Fibroblast of pulmonary artery (primary cell): Measurements from ENCODE around the gene FAM78B.

Source experiments
- DNase-seq: peaks from one replicate; pipeline ENCODE4 v3.0.0-alpha.2; 2010; ENCODE audit warnings: low read depth
- H3K4me3 ChIP-seq: replicated peaks from 2 replicates; pipeline ENCODE4 v1.5.1; 2011; ENCODE audit warnings: low read depth, mild to moderate bottlenecking, control low read depth, low read length, moderate library complexity
- TF ChIP-seq, protein P1 (sequence below): IDR thresholded peaks from 2 replicates; pipeline ENCODE4 v1.5.1; 2011; ENCODE audit warnings: mild to moderate bottlenecking, control low read depth, low read length, inconsistent platforms; ENCODE audit errors: missing control alignments

Gene FAM78B

DNA sequence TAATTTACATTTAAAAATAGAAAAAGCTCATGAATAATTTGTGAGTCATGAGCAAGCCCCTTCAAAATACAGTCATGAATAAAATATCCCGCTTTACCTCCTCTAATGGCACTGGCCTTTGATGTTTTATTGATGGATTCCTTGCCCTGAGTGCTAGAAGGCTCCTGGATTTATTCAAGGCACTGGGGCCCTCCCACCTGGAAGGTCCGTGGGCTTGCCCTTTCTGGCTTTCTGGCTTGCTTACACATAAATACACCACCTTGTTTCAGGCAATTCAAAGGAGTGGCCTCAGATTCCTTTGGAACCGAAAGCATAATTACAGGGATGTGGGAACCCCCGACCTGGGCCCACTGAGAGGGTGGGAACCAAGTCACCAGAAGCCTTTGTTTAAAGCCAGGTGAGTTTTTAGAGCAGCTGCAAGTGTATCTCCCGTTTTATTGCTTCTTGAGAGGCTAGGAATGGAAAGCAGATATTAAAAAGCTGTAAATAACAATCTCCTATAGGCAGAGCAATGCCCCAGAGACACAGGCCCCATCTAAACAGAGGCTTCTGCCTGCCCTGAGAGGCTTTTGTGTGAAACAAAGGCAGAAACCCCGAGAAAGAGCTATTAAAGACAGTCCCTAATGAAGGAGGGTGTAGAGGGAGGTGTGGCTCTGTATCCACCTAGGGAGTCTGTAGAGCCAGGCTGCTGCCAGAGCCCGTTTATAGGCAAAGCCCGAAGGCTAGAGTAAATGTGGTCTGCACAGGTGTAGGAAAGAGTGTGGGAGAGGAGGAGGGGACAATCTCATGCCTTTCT is 126.4 kb downstream of the FAM78B start:
- no peak for DNase-seq
- TF ChIP-seq, protein P1, sequence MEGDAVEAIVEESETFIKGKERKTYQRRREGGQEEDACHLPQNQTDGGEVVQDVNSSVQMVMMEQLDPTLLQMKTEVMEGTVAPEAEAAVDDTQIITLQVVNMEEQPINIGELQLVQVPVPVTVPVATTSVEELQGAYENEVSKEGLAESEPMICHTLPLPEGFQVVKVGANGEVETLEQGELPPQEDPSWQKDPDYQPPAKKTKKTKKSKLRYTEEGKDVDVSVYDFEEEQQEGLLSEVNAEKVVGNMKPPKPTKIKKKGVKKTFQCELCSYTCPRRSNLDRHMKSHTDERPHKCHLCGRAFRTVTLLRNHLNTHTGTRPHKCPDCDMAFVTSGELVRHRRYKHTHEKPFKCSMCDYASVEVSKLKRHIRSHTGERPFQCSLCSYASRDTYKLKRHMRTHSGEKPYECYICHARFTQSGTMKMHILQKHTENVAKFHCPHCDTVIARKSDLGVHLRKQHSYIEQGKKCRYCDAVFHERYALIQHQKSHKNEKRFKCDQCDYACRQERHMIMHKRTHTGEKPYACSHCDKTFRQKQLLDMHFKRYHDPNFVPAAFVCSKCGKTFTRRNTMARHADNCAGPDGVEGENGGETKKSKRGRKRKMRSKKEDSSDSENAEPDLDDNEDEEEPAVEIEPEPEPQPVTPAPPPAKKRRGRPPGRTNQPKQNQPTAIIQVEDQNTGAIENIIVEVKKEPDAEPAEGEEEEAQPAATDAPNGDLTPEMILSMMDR = no peak

DNA sequence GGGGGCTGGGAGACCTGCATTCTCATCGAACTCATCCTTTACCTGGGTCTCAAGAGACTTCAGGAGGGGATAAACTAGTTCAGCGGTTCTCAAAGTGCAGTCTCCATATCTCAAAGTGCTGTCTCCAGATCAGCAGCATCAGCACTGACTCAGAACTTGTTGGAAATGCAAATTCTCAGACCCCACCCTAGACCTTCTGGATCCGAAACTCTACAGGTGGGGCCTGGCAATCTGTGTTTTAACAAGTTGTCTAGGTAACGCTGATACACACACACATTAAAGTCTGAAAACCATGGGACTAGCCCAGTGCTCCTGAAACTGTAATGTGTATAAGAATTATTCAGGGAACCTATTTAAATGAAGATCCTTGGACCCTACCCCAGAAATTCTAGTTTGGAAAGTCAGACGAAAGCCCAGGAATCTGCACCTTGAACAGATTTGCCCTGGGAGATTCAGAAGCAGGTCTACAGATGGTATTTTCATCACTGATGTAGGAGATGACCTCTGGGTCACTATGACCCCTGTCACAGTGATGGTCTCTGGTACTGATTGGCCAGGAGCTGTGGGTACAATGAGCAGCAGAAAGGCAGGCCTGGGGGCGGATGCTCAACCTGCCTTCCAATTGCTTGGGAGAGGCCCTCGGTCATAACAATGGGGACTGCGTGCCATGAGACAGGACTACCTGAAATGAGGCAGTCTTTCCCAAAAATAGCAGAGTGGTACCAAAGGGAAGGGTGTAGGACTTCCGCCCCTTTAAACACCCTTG is 127.2 kb downstream of the FAM78B start:
- TF ChIP-seq, protein P1 = no peak
- no peak overlapping the region for H3K4me3 ChIP-seq
- DNase-seq = no peak

More for the DNA sequence above, 126.4 kb downstream of the FAM78B start:
- no peak overlapping the region for H3K4me3 ChIP-seq

DNA sequence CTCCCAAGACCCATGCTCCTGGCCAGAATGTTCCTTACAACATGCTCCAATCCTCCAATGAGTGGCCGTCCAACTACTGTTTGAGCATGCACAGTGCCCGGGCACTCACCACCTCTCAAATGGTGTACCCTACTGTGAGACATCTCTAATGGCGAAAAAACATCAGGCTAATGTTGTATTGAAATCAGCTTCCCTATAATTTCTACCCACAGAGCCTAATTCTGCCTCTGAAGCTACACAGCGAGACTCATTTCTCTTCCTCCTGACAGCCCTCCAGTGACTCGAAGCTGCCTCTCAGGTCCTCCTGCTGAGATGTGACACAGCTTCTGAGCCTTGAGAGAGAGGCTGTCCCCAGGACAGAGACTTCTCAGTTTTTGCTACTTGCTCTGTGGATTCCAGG is 130.7 kb downstream of the FAM78B start:
- no peak overlapping the region for H3K4me3 ChIP-seq
- DNase-seq = no peak
- TF ChIP-seq, protein P1 = no peak

DNA sequence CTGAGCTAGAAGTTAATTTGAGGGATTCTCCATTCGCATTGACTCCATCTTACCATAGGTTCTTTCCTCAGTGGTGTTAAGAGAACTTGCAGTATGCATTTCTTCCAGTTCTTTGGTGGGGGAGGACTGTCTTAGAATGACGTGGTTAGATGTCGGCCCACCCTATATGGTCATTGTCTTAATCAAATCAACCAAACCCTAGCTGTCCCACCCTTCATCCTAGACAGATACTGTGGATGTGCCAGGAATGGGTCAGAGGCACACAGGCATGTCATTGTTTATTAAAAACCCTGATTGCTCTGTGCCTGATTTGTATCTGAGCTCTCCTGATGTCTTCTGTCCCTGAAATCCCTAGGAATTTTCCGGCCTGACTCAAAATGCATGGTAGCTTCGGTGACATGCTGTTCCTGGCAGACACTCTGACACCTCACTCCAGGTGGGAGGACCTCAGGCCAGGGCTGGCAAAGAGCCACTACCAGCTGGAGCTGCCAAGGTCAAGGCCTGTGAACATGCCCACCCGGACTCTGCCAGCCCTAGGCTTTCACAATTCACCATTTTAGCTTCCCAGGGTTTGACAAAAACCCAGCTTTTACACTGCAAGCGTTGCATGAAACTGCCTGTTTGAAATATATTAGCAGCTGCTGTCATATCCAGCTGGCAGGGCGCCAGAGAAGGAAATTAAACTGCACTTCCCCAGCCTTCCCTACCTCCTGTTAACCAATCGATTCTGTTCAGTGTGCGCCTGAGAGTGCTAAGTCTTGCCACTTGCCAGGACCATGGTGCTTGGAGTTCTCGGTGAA is 134.0 kb downstream of the FAM78B start:
- no peak overlapping the region for H3K4me3 ChIP-seq
- TF ChIP-seq, protein P1 = no peak
- no peak for DNase-seq

DNA sequence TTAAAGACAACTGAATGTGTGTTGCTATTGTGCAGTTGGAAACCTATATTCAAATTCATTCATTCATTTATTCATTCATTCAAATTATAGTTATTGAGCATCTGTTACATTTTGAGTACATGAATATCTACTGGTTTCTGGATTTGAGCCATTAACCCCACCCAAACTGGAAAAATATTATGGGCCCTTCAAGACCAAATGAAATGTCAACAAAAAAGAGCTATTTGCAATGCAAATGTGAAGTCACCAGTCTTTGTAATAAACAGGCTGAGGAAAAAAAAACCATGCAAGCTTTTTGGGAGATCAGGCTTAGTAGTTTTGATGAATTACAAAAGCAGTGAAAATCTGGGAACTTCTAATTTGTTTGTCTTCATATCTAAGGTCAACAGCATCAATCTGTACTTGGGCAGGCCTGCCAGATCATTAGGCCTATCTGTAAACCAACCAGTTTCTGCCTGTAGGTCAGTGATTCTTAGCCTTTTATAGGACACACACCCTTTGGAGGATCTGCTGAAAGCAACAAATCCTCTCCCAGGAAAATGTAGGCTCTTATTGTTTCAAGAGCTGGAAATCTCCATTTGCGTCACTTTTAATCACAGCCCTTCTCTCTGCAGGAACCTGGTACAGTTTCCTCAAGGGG is 134.7 kb downstream of the FAM78B start:
- H3K4me3 ChIP-seq = no peak overlapping the region
- TF ChIP-seq, protein P1 = no peak
- DNase-seq = no peak

DNA sequence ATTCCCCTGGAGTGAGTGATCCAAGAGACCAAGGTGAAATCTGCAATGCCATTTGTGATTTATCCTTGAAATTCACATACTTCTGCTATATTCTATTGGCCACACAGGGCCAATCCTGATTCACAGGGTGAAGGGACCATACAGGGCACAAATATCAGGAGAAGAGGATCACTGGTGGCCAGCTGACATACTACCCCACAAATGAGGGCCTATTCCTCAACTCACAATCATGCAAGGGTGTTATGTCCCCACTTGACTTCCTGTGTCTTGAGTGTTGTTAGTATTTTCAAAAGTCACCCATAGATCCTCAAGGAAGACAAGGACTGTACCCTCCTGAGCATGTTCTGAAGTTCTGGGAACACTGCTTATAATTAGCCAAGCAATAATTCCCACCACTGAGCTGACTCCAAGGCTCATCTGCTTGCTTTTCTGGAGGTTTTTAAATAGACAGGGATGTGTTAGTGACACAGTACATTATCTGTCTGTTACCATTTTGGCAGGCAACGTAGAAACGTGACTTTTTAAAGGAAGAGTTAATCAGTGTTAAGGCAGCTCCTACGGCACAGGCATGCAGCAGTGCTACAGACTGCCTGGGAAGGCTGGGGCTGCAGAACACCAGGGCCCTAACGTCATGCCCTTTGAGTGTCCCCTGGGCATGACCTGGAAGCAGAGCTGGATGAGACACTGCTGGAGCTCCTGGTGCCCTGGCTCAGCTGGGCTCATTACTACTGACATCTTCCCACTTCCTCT is 137.4 kb downstream of the FAM78B start:
- TF ChIP-seq, protein P1 = no peak
- H3K4me3 ChIP-seq = no peak overlapping the region

More for the DNA sequence above, 137.4 kb downstream of the FAM78B start:
- DNase-seq = no peak
